HG03196 (cell line): Measurements from ENCODE around the gene CPN1.

Experiments used
- ATAC-seq: cut with Tn5 transposase; IDR thresholded peaks from one replicate; pipeline ENCODE4 v1.9.1; 2021; ENCODE audit not compliant: unreplicated experiment

The CPN1 gene

DNA sequence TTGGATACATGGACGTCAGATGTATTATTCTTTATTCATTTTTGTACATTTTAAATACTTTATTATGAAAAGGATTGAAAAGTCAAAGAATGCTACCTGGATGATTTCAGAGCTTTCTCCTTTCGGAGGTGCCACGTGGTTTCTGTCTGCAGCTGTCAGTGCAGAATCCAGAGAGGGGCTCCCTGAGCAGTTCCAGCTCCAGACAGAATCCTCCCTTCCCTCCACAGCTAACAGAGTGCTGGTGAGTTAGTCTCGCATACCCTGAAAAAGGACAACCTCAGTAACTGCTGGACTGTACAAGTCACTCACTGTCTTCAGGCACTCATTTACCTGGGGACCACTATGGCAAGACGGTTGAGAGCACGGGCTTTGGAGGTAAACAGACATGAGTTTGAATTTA lies 82.8 kb downstream of the CPN1 start:
- ATAC-seq, result no peak

DNA sequence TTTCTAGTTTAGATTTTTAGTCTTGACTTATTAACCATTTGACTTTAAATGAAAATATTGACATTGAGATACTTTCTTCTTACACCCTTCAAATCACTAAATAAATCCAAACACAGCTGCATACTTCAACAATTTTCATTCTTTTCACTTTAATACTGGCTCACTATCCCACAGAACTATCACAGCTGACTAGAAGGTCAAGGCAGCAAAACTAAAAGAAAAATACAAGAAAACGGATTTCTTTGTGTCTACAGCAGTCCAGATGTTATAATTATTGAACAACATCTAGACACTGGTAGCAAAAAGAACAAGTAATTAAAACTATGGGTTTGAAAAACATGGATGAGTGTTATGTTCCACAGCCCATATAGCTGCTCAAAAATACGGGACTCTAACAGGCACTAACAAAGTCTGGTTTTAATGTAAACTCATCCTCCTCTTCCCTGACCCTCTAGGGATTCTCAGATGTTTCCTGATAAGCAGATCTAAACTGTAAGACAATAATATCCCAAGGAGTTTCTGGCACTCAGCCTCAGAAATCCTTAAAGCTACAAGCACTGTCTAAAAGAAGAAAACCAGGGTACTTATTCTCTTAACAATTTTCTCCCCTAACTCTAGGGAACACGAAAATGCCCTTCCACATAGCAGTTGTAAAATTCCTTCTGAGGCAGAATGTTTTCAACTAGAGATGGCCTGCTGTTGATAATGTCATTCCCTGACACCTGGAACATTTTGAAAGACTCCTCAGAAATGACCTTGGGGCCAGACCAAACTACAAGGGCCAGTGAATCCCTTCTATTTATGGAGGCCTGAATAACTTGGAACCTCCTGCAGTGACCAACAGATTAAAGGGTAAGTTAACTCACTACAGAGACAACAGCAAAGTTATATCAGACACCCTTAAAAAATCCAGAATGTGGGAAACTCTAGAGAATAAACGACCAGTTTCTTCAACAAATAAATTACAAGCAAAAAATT lies 84.7 kb downstream of the CPN1 start:
- no peak for ATAC-seq

DNA sequence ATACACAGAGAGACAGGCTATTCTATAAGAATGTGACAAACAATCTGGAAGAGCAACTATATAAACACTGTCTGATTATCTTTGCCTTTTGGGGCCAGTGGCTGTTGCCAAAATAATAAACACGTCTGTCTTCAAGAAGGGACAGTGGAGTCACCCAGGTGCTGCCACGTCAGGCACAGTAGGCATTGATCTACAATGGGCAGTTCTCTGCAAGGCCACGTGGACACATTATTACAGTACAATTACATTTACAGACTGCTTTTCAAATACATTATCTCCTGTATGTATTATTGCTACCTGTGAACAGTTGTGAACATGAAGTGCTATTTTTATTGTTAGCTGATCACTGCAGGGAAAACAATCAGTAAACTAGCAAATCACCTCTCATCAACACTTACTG lies 86.0 kb downstream of the CPN1 start:
- ATAC-seq, result no peak

GRCh38 chr10:99995269-99995668 lies 86.4 kb downstream of the CPN1 start:
- ATAC-seq, result no peak

GRCh38 chr10:99994801-99995200 lies 86.9 kb downstream of the CPN1 start:
- ATAC-seq, result no peak

- no peak for ATAC-seq
These were observed 87.7 kb downstream of the CPN1 start for GRCh38 chr10:99993701-99994689.
